ENCODE measurements around the gene C1orf35.
"Not testable (repeated sequence)": the region's sequence is repeated elsewhere in the genome, so short reads cannot be mapped to it uniquely, and the experiment has no call there.

C1orf35 gene

DNA sequence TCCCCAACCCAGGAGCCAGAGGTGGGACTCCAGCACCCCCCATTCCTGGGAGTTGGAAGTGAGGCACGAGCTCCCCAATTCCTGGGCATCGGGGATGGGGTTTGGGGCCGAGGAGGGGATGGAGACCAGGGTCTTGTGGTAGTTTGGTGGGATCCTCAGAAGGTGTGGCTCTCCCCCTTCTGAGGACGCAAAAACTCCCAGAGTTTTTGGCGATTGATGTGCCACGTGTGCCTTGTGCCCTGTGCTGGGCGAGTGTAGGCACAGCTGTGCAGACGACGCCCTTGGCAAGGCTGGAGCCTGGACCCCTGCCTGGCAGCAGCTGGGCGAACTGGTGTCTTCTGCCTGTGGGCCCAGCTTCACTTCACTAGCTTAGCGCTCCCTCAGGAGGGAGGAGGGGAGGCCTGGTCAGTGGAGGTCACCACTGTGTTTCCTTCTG lies 39.6 kb upstream of the C1orf35 start:
- no peak for DNase-seq (ENCODE audit: low spot score)

DNA sequence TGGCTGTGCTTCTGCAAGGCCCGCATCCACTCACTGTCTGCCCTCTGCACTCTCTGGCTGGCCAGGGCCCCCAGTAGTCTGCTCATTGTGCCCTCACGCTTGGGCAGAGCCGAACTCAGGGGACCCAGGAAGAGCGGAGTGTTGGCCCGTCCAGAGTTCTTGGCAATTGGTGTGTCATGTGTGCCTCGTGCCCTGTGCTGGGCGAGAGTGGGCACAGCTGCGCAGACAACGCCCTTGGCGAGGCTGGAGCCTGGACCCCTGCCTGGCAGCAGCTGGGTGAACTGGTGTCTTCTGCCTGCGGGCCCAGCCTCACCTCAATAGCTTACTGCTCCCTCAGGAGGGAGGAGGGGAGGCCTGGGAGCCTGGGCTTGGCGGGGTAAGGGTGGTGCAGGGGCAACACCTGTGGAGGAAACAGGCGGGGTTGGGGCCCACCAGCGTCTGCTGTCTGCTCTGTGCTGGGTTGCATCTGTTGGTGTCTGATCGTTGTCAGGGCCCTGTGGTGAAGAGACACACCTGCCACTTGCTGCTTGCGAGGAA lies 39.1 kb upstream of the C1orf35 start:
- DNase-seq (ENCODE audit: low spot score), result no peak

DNA sequence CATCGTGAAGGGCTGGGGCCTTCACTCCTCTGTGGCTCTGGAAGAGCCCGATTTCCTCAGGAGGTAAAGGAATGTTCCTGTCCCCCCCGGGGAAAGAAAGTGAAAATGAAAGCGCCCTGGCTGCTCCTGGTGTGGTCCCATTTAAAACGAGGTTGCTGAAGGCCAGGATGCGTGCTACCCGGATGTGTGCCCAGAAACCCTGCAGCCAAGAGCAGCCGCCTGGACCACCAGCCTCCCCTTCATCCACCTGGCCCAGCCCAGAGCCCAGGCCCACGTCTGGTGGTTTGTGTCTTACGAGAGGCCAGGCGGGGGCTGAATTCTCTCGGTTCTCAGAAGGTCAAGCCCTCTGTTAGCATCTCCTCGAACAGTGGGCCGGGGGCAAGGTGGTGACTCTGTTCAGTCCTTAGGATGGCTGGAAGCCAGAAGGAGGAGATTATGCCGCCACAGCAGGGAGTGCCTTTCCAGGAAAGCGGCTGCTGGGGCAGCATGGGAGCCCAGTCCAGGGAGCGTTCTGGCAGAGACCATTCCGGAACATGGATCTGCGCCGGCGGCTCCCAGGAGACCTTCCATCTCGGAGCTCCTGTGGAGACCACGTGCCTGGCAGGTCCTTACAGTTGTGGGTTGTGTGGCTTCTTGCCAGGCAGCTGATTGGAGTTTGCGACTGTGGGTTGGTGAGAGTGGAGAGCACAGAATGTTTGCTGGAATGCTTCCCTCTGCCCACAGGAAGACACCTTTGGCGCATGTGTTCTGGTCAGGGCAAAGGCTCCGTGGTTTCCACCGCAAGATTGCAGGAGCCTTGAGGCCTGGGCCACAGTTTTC lies 38.3 kb upstream of the C1orf35 start:
- no peak for DNase-seq (ENCODE audit: low spot score)

DNA sequence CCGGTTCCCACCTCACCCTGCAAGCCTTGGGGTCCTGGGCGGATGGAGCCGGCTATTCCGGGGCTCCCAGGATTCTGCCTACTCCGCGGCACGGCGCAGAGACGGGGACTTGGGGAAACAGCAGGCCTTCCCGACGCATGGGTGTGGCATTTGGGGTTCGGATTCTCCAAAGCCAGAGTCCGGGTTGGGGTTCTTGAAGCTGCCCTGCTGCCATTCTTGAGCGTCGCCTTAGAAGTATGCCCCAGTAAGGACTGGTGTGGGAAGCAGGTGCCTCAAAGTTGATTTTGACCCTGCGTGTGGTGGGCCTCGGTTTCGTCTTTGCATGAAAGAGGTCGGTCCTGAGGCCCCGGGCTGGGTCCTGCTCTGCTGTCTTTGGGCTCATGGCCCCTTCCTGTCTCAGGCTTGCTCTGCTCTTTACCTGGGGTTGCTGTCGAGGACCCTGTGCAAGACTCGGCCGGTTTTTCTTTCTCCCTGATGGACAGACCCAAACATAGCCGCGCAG lies 37.6 kb upstream of the C1orf35 start:
- DNase-seq (ENCODE audit: low spot score), result no peak

GRCh38 chr1:228139931-228140723 lies 37.0 kb upstream of the C1orf35 start, which contains the start of gene GUK1:
Gene GUK1 (plus strand): TSS chr1:228140279. CDS start chr1:228140303, 24 bp downstream.
- DNase-seq (ENCODE audit: low spot score), result peak; percentile 99

DNA sequence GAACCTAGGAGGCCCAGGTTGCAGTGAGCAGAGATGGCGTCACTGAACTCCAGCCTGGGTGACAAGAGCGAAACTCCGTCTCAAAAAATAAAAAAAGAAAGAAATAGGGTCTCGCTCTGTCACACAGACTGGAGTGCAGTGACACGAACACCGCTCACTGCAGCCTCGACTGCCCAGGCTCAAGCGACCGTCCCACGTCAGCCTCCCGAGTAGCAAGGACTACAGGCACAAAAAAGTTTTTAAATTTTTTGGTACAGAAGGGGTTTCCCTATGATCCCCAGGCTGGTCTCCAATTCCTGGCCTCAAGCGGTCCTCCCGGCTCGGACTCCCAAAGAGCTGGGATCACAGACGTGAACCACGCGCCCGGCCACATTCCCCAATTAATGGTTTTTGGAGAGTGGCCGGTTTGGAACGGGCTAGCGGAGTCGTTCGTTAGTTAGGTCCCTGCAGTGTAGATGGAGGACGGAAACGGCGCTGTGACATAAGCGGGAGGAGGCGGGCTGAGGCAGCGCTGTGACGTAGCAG lies 36.3 kb upstream of the C1orf35 start:
- no peak for DNase-seq (ENCODE audit: low spot score)

DNA sequence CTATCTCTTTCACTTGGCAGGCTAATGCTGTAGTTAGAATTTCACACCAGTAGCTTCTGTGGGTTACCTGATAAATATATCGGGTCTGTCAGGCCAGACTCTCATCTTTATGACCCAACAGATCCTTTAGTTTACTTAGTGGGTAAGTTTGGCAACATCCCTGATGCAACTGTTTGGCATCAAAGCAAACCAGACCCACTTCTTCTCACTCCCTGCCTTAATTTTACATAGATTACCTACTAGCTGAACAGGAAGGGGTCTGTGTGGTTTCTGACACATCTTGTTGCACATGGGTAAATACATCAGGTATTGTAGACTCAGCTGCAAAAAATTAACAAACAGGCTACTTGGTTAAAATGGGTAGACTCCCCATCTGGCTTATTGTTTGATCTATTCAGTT lies 33.8 kb upstream of the C1orf35 start:
- no peak for DNase-seq (ENCODE audit: low spot score)

GRCh38 chr1:228134591-228134990 lies 31.5 kb upstream of the C1orf35 start:
- DNase-seq (ENCODE audit: low spot score), result no peak

DNA sequence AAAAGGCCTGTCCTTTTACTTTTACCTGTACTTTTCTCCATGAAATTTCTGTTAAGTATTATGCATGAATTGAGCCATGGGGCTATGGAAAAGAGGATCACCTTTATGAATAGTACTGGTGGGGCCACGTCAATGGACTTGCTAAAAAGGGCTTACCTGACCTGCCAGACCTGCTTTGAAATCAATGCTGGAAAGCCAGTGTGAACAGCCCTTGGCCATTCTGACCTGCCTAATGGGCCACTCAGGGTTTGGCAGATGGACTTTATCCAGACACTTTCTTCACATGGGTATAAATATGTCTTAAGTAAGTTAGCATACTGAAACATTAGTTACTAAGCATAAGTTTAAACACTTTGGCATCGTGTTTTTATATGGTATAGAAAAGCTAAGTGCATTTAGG lies 28.6 kb upstream of the C1orf35 start:
- no peak for DNase-seq (ENCODE audit: low spot score)

GRCh38 chr1:228125185-228125584 lies 22.1 kb upstream of the C1orf35 start:
- DNase-seq (ENCODE audit: low spot score), result no peak

DNA sequence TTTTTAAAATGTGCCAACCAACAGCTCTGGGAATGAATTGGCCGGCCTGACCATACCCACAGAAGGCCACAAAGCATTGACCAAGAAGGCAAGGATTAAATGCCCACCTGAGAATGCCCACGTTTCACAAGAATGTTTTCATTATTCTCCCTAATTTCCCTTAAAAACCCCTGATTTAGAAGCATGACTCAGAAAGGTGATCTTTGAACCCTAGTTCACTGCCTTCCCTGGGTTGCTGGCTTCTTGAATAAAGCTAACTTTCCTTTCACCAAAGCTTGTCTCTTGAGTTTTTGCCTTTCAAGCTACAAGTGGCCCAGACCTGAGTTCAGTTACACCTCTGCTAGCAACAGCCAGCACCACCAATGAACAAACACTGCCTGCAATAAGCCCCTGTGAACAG lies 20.4 kb upstream of the C1orf35 start:
- no peak for DNase-seq (ENCODE audit: low spot score)

GRCh38 chr1:228122921-228123441 lies 19.9 kb upstream of the C1orf35 start:
- DNase-seq (ENCODE audit: low spot score), result no peak

DNA sequence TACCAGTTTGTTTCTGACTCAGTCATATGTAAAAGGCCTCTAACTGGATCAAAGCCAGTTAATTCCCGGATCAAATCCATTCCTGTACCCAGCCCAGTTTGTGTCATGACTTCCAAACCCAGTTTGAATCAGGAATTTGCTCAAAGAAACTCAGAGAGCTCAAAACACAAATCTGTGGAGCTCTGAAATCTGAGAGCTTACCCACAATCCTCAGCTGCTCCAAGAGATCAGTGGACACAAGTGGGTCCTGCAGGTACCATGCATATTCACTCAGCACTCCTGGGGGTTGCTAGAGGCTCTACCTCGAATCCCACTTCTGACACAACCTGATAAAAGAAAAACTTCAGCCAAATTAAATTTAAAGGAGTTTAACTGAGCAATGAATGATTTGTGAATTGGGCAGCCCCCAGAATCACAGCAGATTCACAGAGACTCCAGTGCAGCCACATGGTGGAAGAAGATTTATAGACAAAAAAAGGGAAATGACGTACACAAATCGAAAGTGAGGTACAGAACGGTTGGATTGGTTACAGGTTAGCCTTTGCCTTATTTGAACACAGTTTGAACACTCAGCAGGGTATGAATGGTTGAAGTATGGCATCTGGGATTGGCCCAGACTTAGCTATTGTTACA lies 17.8 kb upstream of the C1orf35 start:
- DNase-seq (ENCODE audit: low spot score), result no peak

DNA sequence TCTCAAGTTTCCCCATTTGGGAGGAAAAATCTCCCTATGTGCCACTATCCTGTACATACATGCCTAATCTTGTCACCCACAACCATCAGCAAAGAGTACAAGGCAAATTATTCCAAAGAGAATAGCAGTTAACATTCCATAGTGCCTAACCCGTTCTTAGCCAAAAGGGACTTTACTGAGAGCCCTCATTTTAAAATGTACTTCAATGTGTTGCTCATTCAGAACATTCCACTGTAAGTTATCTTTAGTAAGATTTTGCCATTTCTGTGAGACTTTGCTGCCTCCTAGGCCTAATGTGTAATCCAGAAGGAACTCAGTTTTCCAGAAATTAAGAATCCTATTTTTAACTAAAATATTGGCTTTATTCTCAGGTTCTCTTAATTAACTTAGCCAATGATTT lies 17.2 kb upstream of the C1orf35 start:
- DNase-seq (ENCODE audit: low spot score), result no peak

GRCh38 chr1:228118040-228118439 lies 14.9 kb upstream of the C1orf35 start:
- no peak for DNase-seq (ENCODE audit: low spot score)

- DNase-seq (ENCODE audit: low spot score), result no peak
Observed at GRCh38 chr1:228117335-228117734, 14.2 kb upstream of the C1orf35 start.

DNA sequence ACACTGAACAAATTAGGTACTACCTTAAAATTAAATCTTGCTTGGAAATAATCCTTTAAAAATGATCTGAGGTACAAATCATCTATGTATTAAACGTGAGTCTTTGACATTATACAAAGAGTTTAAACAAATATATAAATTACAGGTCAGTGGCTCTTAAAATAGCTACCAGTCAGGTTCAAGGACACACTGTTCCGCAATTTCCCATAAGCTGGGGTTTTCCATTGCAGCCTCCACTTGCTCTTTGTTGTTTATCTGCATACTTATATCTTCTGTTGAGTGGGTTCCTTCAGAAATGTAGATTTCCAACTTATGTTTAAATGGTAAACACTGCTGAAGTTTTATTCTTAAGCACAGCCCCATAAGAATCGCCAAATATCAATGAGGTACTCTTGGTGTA lies 11.7 kb upstream of the C1orf35 start:
- no peak for DNase-seq (ENCODE audit: low spot score)

DNA sequence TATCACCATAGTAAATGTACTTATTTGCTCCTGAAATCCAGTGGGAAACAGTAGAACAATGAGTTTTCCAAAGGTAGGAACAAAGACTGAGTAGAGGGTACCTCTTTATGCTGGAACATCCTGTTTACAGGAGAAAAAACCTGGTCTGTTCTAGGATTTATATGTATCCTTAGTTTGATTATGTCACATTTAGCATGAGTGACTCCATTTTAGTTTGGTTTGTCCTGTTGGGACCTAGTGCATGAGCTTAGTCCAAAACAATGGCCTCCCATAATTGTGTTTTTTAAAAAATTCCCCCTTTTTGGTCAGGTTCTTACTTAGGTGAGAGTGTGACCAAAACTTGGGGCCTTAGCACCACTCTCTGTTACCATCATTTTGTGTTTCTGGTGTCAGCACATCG lies 9.5 kb upstream of the C1orf35 start:
- DNase-seq (ENCODE audit: low spot score), result no peak

GRCh38 chr1:228112167-228112566 lies 9.0 kb upstream of the C1orf35 start:
- no peak for DNase-seq (ENCODE audit: low spot score)

- not testable (repeated sequence) for DNase-seq (ENCODE audit: low spot score)
Observed at GRCh38 chr1:228111315-228111714, 8.2 kb upstream of the C1orf35 start.

DNA sequence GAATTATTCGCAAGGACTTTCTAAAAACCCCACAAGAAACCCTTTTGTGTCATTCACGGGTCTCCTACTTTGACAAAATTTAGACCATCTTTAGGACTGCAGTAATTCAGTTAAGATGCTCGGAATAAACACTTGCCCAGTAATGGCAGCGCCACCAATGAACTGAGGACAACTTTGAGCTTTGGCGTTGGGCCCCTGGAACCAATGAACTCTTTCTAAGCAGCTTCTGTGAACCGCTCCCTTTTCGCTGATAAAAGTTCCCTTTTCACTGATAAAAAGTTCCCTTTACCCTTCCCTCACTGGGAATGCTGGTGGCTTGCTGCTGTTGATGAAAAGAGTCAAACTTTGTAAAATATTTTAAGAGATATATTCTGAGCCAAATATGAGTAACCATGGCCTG lies 7.4 kb upstream of the C1orf35 start:
- no peak for DNase-seq (ENCODE audit: low spot score)
